Measurements from ENCODE around the gene FALEC.

Gene FALEC

DNA sequence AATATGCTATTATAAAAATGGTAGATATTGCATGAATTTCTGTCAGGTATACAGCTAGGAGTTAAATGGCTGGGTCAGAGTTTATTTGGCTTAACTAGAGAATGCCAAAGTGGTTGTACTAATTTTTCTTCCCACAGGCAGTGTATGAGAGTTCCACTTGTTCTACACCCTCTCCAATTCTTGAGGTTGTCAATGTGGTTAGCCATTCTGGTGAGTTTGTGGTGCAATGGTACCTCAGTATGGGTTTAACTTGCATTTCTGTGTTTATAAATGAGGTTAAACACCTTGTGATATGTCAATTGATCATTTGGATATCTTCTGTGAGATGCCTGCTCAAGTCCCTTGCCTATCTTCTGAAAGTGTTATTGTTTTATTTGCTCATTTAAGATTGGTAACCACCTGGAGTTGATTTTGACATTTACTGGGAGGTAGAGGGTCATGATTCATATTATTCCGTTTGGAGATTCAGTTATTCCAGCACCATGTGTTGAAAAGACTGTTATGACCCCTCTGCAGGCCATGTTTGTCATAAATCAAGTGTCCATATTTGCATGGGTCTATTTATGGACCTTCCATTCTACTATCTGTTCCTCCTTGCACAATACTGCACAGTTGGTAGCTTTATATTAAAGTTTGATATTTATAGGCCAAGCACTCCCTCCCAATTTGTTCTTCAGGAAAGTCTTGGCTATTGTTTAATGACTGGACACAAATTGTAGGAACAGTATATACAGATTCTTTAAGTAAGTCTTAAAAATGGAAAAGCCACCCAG lies 5.8 kb downstream of the FALEC start:
- Mint-ChIP-seq H3K36me3 (ENCODE audit: low read depth) (no peaks in the 10 kb centered on the region), H3K9me3 (no peaks in the 10 kb centered on the region), H3K4me1 (peaks cover 10% of the 10 kb centered on the region), H3K27me3 (ENCODE audit: low read depth) (no peaks in the 10 kb centered on the region), H3K27ac (no peak overlapping the region), H3K4me3 (peak overlapping the region in 1 of 3 experiments; percentile 48)
- TF ChIP-seq, protein P1, sequence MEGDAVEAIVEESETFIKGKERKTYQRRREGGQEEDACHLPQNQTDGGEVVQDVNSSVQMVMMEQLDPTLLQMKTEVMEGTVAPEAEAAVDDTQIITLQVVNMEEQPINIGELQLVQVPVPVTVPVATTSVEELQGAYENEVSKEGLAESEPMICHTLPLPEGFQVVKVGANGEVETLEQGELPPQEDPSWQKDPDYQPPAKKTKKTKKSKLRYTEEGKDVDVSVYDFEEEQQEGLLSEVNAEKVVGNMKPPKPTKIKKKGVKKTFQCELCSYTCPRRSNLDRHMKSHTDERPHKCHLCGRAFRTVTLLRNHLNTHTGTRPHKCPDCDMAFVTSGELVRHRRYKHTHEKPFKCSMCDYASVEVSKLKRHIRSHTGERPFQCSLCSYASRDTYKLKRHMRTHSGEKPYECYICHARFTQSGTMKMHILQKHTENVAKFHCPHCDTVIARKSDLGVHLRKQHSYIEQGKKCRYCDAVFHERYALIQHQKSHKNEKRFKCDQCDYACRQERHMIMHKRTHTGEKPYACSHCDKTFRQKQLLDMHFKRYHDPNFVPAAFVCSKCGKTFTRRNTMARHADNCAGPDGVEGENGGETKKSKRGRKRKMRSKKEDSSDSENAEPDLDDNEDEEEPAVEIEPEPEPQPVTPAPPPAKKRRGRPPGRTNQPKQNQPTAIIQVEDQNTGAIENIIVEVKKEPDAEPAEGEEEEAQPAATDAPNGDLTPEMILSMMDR (IDR thresholded peaks at IDR 0.05; ENCODE audit: unreplicated experiment in 3 of 3) = no peak

DNA sequence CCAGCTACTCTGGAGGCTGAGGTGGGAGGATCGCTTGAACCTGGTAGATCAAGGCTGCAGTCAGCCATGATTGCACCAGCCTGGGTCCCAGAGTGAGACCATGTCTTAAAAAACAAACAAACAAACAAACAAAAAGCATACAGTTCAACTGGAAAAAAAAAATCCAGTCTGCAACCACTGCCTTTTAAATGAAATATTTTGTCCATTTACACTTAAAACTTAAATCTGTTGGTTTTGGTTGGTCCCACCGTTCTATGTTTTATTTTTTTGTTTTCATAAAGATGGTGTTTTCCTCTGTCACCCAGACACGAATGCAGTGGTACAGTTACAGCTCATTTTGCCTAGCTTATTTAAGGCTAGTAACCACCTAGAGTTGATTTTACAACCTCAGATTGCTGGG lies 9.8 kb downstream of the FALEC start:
- peaks cover 13% of the 10 kb centered on the region for H3K4me1 Mint-ChIP-seq
- H3K27me3 Mint-ChIP-seq (ENCODE audit: low read depth) = no peaks in the 10 kb centered on the region
- TF ChIP-seq, protein P1 (IDR thresholded peaks at IDR 0.05; ENCODE audit: unreplicated experiment in 3 of 3) = no peak
- no peaks in the 10 kb centered on the region for H3K36me3 Mint-ChIP-seq (ENCODE audit: low read depth)
- H3K4me3 Mint-ChIP-seq = no peak overlapping the region
- no peak overlapping the region for H3K27ac Mint-ChIP-seq
- H3K9me3 Mint-ChIP-seq = no peaks in the 10 kb centered on the region

DNA sequence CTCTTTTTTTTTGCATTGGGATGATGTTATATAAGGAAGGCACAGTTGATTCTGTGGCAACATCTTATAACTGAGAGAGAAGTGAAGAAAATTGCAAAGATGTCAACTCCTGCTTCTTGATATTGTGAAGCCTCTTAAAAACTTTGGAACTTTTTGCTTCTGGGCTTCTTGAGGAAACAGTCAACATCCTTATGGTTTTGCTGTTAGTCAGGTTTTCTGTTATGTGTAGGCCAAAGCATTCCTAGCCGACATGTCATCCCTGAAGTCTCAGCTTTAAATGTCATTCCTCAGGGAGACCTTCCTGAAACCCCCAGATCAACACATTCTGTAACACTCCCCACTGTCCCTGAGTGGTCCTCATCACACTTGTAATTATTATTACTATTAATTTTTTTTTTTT lies 12.6 kb downstream of the FALEC start:
- TF ChIP-seq, protein P1 (IDR thresholded peaks at IDR 0.05; ENCODE audit: unreplicated experiment in 3 of 3) = no peak
- H3K9me3 Mint-ChIP-seq = no peaks in the 10 kb centered on the region
- peaks cover 17% of the 10 kb centered on the region for H3K4me1 Mint-ChIP-seq
- H3K27ac Mint-ChIP-seq = no peak overlapping the region
- H3K4me3 Mint-ChIP-seq = no peak overlapping the region
- H3K27me3 Mint-ChIP-seq (ENCODE audit: low read depth) = no peaks in the 10 kb centered on the region
- H3K36me3 Mint-ChIP-seq (ENCODE audit: low read depth) = no peaks in the 10 kb centered on the region

DNA sequence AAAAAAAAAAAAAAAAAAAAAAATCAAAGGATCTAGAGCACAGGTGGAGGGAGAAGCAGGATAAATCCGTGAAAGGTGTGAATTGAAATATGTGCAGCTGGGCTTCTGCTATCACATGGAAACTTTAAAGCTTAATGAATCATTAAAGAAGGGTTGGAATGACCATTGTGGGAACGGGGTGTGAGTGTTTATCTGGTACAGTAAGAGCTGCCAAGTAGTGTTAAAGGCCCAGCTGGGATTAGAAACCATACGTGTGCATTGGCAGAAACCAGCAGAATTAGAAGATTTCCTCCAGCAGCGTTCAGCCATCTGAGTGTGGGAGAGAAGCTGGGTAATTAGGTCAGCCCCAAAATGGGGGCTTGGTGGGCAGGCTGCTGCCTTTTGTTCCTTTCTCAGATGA lies 13.5 kb downstream of the FALEC start:
- peaks cover 17% of the 10 kb centered on the region for H3K4me1 Mint-ChIP-seq
- no peaks in the 10 kb centered on the region for H3K36me3 Mint-ChIP-seq (ENCODE audit: low read depth)
- H3K27me3 Mint-ChIP-seq (ENCODE audit: low read depth) = no peaks in the 10 kb centered on the region
- TF ChIP-seq, protein P1 (IDR thresholded peaks at IDR 0.05; ENCODE audit: unreplicated experiment in 3 of 3) = no peak
- H3K27ac Mint-ChIP-seq = no peak overlapping the region
- no peaks in the 10 kb centered on the region for H3K9me3 Mint-ChIP-seq
- no peak overlapping the region for H3K4me3 Mint-ChIP-seq

DNA sequence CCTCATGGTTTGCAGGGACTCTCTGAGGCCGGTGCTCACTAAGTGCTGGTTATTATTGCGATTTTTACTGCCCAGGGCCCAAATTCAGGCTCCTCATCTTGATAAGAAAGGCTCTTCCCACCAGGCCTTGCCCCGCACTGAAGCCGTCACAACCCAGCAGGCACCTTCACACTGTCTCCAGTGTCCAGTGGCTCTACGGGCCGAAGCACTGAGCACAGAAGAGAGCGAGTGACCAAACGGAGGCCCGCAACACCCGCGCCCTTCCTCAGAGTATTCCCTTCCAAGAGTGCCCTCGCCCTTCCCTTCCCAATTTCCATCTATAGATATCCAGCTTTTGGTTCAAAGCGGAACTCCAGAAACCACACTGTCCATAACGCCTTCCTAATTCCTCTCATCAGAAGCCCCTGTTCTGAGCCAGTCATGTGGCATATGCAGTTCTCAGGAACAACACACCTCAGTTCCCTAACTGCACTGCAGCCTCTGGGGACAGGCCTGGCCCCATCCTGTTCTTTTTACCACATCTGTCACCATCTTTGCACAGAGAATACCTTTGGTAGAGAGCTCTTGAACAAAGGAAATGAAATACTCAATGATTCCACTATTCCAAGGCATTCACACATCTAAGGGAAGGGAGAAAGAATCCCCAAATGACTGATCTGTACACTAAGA lies 15.1 kb downstream of the FALEC start:
- Mint-ChIP-seq H3K4me1 (peaks cover 22% of the 10 kb centered on the region), H3K27ac (peak overlapping the region in 1 of 3 experiments; percentile 30), H3K36me3 (ENCODE audit: low read depth) (no peaks in the 10 kb centered on the region), H3K4me3 (no peak overlapping the region), H3K27me3 (ENCODE audit: low read depth) (no peaks in the 10 kb centered on the region), H3K9me3 (no peaks in the 10 kb centered on the region)
- TF ChIP-seq, protein P1 (IDR thresholded peaks at IDR 0.05; ENCODE audit: unreplicated experiment in 3 of 3) = no peak

Measured in nephron (organoid).